ENCODE results near the gene BEGAIN. TPM values are rescaled to one million over a fixed set of nuclear protein-coding genes. Genes with fewer than 3 reads are reported as not detected.

BEGAIN gene
- total RNA-seq, 2 donors from 2014 or later, result 0.91 to 1.3 TPM

DNA sequence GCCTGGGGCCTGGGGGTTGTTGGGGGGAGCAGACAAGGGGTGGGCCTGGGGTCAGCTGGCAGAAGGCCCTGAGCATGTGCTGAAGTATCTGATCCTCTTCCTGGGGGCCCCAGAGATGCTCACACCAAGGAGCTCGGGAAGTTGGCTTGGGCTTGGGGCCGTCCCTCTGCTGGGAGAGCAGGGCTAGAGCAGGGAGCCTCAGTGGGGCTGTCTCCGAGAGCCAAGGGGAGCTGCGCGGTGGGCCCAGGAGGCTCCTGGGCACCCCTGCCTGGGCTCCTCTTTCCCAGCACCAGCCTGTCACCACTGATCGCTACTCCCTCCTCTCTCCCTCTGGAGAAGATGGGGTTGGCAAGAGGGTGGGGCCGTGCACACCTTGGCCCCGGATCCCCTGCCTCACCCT, 28.3 kb downstream of the BEGAIN start:
- H3K4me1 Mint-ChIP-seq, result no peaks in the 10 kb centered on the region
- peaks cover 26% of the 10 kb centered on the region for H3K27me3 Mint-ChIP-seq (ENCODE audit: insufficient read depth)
- Histone ChIP-seq H3K9me3 (ENCODE audit: control insufficient read depth, low read length) (no peaks in the 10 kb centered on the region), H3K27ac (ENCODE audit: low read depth, low read length) (no peak overlapping the region), H3K9ac (ENCODE audit: extremely low read depth, low read length, poor library complexity, severe bottlenecking) (no peak overlapping the region), H3K4me3 (ENCODE audit: low read length) (no peak overlapping the region), H3K4me1 (ENCODE audit: control insufficient read depth, insufficient read depth, low read length) (no peaks in the 10 kb centered on the region), H3K36me3 (ENCODE audit: control insufficient read depth, insufficient read depth, low read length) (no peaks in the 10 kb centered on the region), H3K27me3 (ENCODE audit: control insufficient read depth, insufficient read depth, low read length, poor library complexity, severe bottlenecking) (peaks cover 14% of the 10 kb centered on the region)
- no peak for DNase-seq
- H3K4me3 Mint-ChIP-seq, result no peak overlapping the region
- 92 to 100% methylated on average over 3 to 8 of the region's 8 CpGs for WGBS, 2 experiments (ENCODE audit: insufficient coverage in 1 of 2, insufficient read length in 1 of 2)
- H3K27ac Mint-ChIP-seq, result no peak overlapping the region
- TF ChIP-seq, protein P1, sequence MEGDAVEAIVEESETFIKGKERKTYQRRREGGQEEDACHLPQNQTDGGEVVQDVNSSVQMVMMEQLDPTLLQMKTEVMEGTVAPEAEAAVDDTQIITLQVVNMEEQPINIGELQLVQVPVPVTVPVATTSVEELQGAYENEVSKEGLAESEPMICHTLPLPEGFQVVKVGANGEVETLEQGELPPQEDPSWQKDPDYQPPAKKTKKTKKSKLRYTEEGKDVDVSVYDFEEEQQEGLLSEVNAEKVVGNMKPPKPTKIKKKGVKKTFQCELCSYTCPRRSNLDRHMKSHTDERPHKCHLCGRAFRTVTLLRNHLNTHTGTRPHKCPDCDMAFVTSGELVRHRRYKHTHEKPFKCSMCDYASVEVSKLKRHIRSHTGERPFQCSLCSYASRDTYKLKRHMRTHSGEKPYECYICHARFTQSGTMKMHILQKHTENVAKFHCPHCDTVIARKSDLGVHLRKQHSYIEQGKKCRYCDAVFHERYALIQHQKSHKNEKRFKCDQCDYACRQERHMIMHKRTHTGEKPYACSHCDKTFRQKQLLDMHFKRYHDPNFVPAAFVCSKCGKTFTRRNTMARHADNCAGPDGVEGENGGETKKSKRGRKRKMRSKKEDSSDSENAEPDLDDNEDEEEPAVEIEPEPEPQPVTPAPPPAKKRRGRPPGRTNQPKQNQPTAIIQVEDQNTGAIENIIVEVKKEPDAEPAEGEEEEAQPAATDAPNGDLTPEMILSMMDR (conservative IDR thresholded peaks at IDR 0.05), result peak; percentile 40
- H3K9me3 Mint-ChIP-seq, result no peaks in the 10 kb centered on the region
- H3K36me3 Mint-ChIP-seq (ENCODE audit: low read depth), result no peaks in the 10 kb centered on the region

- no peak overlapping the region for H3K27ac ChIP-seq (ENCODE audit: low read depth, low read length)
- WGBS, 2 experiments (ENCODE audit: insufficient coverage in 1 of 2, insufficient read length in 1 of 2), result 82 to 92% methylated on average over 10 to 11 of the region's 11 CpGs
- DNase-seq, result no peak
- no peaks in the 10 kb centered on the region for H3K9me3 Mint-ChIP-seq
- H3K4me3 ChIP-seq (ENCODE audit: low read length), result no peak overlapping the region
- H3K4me1 ChIP-seq (ENCODE audit: control insufficient read depth, insufficient read depth, low read length), result no peaks in the 10 kb centered on the region
- no peak overlapping the region for H3K27ac Mint-ChIP-seq
- TF ChIP-seq, protein P1 (conservative IDR thresholded peaks at IDR 0.05), result no peak
- peaks cover 7% of the 10 kb centered on the region for H3K27me3 ChIP-seq (ENCODE audit: control insufficient read depth, insufficient read depth, low read length, poor library complexity, severe bottlenecking)
- H3K4me3 Mint-ChIP-seq, result no peak overlapping the region
- H3K36me3 ChIP-seq (ENCODE audit: control insufficient read depth, insufficient read depth, low read length), result no peaks in the 10 kb centered on the region
- H3K4me1 Mint-ChIP-seq, result no peaks in the 10 kb centered on the region
- H3K9ac ChIP-seq (ENCODE audit: extremely low read depth, low read length, poor library complexity, severe bottlenecking), result no peak overlapping the region
- H3K9me3 ChIP-seq (ENCODE audit: control insufficient read depth, low read length), result no peaks in the 10 kb centered on the region
- no peaks in the 10 kb centered on the region for H3K36me3 Mint-ChIP-seq (ENCODE audit: low read depth)
- peaks cover 18% of the 10 kb centered on the region for H3K27me3 Mint-ChIP-seq (ENCODE audit: insufficient read depth)
Measured at GRCh38 chr14:100558226-100558625, 29.0 kb downstream of the BEGAIN start.

DNA sequence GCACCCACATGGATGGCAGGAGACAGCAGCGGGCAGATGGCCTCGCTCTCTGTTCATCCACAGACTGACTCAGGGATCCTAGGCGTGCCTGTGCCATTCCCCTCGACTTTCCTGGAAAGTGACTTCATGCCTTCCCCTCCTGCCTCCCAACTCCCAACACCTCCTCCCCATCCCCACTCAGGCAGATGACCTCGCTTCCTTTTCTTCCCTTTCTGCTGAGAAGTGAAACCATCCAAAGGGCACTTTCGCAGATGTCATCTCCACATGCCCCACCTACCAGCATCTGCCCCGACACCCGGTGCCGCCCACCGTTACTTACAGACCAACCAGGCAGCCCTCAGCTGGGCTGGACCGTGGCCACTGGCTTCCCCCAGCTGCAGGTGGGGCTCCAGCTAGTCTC, 29.6 kb downstream of the BEGAIN start:
- H3K4me3 Mint-ChIP-seq, result no peak overlapping the region
- 76 to 84% methylated on average over 10 to 11 of the region's 11 CpGs for WGBS, 2 experiments (ENCODE audit: insufficient coverage in 1 of 2, insufficient read length in 1 of 2)

More for the DNA sequence above, 29.6 kb downstream of the BEGAIN start:
- Mint-ChIP-seq H3K9me3 (no peaks in the 10 kb centered on the region), H3K27ac (no peak overlapping the region), H3K36me3 (ENCODE audit: low read depth) (no peaks in the 10 kb centered on the region), H3K27me3 (ENCODE audit: insufficient read depth) (peaks cover 14% of the 10 kb centered on the region), H3K4me1 (no peaks in the 10 kb centered on the region)
- DNase-seq, result no peak
- no peaks in the 10 kb centered on the region for H3K36me3 ChIP-seq (ENCODE audit: control insufficient read depth, insufficient read depth, low read length)
- TF ChIP-seq, protein P1 (conservative IDR thresholded peaks at IDR 0.05), result no peak
- H3K4me3 ChIP-seq (ENCODE audit: low read length), result no peak overlapping the region
- H3K9me3 ChIP-seq (ENCODE audit: control insufficient read depth, low read length), result no peaks in the 10 kb centered on the region
- H3K9ac ChIP-seq (ENCODE audit: extremely low read depth, low read length, poor library complexity, severe bottlenecking), result no peak overlapping the region
- no peaks in the 10 kb centered on the region for H3K4me1 ChIP-seq (ENCODE audit: control insufficient read depth, insufficient read depth, low read length)
- H3K27ac ChIP-seq (ENCODE audit: low read depth, low read length), result no peak overlapping the region
- peaks cover 1% of the 10 kb centered on the region for H3K27me3 ChIP-seq (ENCODE audit: control insufficient read depth, insufficient read depth, low read length, poor library complexity, severe bottlenecking)
